ENCODE results near the gene PDE4D. TPM values are rescaled to one million over a fixed set of nuclear protein-coding genes. Genes with fewer than 3 reads are reported as not detected.

PDE4D gene
- polyA plus RNA-seq, 4 donors = 19.4 to 35.9 (median 23.1) TPM

DNA sequence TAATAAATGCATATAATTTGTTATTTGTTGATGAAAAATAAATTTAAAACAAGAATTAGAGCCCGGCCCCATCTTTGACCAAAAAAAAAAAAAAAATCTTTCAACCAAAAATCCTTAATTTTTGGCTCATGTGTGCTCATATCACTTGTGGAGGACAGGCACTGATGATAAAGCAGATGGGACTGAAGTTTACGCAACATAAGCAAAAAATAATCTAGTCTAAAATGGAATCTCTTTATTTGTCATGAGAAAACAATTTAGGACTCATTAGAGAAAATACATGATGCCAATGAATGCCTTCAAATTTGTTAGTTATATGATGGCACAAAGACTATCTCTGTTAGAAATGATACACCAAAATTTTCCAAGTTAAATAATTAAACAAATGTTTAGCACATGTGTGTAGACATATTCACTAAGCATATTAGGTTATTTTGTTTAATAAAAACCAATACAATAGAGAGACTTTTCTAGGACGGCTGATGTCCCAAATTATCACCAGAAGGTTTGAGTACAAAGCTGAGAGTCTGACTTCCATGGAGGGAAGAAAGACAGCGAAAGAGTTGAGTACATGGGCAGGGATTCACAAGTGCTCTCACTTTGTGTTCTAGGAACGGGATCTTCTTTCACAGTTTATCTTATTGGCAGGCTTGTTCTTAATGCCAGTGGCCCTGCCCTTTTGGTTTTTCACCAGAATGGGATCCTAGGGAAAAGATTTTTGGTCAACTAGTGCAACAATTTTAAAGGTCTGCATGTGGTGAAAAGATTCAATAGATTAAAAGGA, 689.2 kb downstream of the PDE4D start:
- DNase-seq (ENCODE audit: low read depth in 4 of 4, low spot score in 2 of 4) = no peak

DNA sequence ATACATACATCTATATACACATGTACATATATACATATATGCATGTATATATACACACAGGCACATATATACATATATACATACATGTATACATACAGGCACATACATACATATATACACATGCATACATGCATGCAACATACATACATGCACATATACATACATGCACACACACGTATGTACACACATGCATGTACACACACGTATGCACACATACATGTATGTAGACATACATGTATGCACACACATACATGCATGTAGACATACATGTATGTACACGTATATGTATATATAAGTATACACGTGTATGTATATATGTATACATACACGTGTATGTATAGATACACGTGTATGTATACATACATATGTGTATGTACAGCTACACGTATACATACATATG, 693.7 kb downstream of the PDE4D start:
- no peak for DNase-seq (ENCODE audit: low read depth in 4 of 4, low spot score in 2 of 4)

DNA sequence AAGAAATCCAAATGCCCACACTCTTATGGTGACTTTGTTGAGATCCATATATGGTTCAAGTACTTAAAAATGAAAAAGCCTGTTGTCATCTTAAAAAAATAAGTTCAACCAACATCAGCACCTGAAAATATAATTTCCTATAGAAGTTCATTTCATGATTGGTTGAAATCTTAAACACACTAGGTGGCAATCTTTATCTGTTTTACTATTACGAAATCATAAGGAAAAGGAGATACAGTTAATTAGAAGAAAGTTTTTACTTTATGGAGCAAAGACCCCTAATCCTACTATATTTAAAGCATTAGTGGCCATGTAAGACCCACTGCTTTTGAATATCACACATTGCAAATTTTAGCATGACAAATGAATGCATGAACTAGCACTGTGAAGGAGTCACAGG, 694.7 kb downstream of the PDE4D start:
- no peak for DNase-seq (ENCODE audit: low read depth in 4 of 4, low spot score in 2 of 4)

DNA sequence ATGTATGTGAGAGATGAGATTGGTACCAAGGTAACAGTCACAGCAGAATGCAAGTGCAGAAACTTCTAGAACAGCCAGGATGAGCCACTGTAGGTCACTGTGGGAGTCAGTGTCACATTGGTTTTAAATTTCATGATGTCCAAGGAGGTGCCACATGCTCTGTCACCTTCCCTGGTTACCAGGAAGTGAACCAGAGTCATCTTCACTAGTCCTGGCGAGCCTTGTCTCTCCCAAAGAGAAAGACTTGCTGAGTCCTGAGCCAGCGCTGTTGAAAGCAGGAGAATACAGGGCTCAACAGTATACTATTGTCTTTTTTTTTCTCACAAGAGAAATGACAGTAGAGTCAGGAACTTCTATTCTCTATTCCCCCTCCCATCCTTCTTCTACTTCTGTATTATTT, 695.2 kb downstream of the PDE4D start:
- DNase-seq (ENCODE audit: low read depth in 4 of 4, low spot score in 2 of 4) = no peak

DNA sequence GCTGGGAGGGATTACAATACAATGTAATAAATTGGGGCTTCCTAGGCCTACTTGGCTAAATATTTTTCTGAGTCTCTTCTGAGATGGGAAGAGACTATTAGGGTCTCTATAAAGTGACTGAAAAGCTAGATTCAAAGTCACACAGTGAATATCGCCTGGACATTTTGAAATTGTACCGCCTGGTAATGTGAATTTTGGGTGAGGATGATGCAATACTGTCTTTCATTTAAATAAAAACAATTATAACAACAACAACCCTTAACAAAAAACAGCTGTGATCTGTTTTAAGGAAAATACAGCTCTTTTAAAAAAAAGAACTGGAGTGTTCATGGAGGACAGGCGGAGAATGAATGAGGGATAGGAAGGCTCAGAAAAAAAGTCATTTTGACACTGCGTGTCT, 695.6 kb downstream of the PDE4D start:
- DNase-seq (ENCODE audit: low read depth in 4 of 4, low spot score in 2 of 4) = no peak

DNA sequence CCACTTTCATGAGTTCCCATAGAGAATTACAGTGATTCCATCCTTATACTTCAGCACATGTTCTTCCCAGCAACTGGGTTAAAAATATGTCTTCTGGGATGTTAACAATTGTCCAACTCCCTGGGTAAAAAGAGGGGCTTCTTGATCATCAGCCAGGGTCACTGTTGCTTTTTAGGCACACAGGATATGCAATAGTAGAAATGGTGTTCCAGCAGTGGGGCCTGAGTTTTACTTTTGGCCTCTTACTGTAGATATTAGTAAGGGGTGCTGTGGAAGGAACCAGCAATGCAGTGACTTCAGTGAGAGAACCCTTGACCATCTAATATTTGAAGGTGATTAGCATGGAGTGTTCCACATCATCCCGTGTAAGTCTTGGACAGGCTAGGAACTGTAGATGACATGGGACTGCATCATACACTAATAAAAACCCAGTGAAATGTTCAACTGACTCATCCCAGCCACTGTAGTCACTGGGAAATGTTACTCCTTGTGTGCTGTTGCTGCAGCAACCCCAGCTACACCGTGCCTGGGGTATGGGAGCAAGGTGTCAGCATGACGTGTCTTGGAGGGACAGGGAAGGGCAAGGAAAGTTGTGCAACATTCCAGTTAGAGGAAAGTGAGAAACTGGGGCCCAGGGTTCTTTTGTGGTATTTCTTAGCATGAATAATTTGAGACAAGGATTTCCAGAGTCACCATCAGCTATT, 699.8 kb downstream of the PDE4D start:
- DNase-seq (ENCODE audit: low read depth in 4 of 4, low spot score in 2 of 4) = no peak

DNA sequence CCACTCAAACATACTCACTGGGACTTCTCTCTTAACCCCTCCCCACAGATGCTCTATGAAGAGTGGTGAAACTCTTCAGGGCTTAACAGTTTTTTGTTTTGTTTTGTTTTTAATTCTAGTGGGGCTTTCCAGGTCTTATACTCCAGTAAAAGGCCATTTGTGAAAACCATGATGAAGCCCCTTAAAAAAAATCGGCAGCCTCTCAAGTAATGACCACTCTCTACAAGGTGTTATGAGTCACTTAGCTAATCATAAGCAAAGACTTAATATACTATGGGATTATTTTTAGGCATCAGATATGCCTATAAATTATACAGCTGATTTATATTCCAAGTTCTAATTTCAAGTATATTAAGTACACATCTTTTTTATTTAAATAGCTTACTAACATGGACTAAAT, 702.8 kb downstream of the PDE4D start:
- no peak for DNase-seq (ENCODE audit: low read depth in 4 of 4, low spot score in 2 of 4)

DNA sequence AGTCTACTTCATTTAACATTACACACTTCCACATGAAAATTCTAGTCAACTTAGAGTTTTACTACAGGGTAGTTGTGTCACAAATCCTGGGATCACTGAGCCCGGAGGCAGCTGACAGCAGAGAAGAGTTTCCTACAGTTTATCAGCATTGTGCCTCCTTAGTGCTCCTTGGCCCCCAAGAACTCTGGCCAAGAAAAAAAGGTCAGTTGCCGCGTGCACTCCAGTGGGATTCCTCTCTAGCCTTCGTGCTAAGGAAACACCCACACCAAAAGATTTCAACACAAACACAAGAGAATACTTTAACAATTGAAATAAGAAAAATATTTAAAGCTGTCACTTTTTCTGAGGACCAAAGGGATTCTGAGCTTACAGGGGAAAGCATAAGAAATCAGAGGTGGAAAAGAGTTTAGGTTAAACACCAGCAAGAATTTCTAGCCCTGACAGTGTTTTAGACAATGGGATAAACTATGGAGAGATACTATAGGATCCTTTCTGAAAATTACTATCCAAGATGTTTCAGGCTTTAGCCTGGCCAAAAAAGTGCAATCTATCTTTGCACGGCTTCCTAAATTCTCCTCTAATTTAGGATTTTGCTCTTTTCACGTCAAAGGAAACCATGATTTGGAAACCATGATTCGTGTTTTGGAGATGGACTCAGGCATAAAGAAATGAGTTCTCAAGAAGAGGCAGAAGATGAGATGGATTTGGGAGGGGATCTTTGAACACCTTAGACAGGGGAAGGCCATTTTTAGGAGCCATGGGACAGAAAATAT, 703.9 kb downstream of the PDE4D start:
- DNase-seq (ENCODE audit: low read depth in 4 of 4, low spot score in 2 of 4) = no peak

DNA sequence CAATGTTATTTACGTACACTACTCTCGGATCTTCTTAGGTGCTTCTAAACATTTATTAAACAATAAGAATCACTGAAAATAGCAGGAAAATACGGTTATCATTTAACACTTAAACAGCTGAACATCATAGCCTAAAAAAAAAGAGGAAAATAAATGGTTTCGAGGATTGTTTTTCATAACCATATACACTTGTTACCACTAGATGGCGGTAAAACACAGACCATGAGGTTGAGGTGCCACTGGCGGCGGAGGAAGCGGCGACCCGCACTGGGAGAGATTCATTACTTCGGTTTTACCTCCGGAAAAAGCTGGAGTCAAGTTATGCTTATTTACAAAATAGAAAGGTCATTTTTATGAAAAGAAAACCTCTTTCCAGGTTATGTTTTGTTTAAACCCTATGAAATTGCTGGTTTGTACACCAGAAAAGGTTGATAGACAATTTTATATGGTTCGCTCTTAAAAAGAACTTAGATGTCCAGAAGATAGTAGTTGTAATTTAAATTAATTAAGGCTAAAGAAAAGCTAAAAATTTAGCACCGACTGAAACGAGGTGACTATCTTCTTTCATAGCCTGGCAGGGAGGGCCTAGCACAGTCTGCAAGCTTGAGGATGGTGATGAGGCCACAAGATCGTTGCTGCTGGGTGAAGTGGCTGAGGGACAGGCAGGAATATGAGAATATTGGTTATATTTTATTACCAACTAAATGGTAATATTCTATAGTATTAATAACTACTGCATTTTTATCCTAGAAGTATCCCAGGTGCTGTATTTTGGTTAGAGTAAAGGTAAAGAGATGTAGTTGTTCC, 704.9 kb downstream of the PDE4D start:
- DNase-seq (ENCODE audit: low read depth in 4 of 4, low spot score in 2 of 4) = peak in 2 of 4 donors; percentile 51 to 58

DNA sequence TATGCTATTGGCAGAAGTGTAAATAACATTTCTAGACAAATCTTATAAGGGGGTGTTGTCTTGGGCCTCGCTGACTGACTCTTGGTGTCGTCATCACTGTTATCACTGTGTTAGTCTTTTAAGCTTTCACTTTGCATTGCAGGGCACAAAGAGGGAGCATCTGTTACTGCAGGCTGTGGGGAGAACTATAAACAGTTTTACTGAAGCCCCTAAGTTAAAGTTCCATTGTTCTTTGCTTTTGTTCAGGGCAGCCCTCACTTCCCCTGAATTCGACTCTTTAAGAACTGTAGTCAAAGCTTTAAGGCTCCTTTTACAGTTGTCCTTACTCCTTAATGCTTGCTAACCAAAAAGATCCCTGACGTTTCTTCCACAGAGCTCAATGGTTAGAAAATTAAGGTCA, 705.7 kb downstream of the PDE4D start:
- no peak for DNase-seq (ENCODE audit: low read depth in 4 of 4, low spot score in 2 of 4)

DNA sequence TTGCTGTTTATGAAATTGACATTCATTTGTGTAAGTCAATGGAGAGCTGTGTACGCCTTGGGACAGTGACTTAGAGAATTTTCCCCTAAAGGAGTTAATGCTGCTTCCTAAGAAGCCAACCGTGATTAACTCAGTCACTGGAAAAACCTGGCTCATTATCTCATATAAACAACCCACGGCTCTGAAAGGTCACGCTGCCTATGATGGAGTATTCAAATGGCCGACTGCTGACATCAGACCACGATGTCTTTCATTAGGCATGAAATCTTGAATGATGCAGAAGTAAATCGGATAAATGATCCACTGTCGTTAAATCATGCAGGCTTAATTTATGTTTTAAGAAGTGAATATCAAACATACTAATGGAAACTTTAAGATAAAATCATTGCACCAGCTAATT, 706.9 kb downstream of the PDE4D start:
- DNase-seq (ENCODE audit: low read depth in 4 of 4, low spot score in 2 of 4) = no peak

DNA sequence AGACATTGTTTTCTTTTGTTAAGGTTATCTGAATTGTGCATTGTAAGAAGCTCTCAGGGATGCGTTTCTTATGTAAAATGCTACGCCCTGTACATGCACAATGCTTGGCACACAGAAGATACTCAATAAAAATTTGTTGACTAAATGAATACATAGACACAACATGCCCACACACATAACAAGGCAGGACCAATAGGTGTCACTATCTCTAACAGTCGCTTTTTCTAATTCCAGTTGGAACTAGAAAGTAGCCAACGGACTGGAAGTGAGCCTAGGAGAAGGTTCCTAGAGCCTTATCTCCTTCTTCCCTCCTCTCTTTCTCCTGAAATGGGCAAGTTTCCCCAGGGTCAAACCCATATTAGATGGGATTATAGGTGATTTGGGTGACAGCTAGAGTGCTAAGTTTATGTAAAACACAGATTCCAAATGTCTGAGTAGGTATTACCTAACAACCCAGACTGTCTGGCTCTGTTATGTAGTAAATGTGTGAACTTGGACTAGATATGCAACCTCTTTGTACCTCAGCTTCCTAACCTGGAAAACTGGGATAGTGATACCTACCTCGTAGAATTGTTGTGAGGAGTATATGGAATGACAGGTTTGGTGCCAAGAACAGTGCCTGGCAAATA, 707.7 kb downstream of the PDE4D start:
- DNase-seq (ENCODE audit: low read depth in 4 of 4, low spot score in 2 of 4) = no peak

DNA sequence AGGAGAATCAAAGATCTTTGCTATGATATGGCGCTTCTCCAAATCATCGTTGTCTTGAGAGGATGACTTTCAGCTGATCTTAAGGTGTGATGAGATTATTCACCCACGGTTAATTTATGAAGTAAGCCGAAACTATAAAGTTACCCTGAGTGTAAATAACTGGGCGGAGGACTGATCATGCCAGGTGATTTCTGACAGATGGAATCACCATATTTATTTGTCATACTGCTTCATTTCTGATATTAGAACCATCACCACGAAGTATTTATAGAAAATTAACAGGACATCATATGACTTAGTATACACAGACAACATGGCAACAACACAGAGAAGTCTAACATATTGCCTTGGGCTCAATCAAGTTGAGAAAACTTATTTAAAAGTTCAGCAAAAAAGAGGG, 708.8 kb downstream of the PDE4D start:
- DNase-seq (ENCODE audit: low read depth in 4 of 4, low spot score in 2 of 4) = no peak

DNA sequence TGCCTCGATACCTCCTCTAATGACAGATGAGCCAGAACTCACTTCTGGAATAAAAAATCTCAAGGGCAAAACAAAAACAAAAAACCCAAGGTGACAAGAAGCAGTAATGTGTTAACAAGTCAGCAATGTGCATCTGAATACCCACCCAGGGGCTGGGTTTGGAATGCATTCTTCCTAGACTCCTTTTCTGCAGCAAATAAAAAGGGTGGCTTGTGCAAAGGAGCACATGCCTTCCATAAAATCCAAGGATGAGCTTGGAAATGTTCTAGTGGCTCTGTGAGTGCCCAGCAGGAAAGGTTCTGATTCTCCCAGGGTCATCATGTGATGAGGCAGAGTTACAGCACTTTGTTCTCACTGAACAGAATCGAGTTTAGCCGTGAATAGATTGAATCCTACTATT, 710.8 kb downstream of the PDE4D start:
- DNase-seq (ENCODE audit: low read depth in 4 of 4, low spot score in 2 of 4) = no peak

DNA sequence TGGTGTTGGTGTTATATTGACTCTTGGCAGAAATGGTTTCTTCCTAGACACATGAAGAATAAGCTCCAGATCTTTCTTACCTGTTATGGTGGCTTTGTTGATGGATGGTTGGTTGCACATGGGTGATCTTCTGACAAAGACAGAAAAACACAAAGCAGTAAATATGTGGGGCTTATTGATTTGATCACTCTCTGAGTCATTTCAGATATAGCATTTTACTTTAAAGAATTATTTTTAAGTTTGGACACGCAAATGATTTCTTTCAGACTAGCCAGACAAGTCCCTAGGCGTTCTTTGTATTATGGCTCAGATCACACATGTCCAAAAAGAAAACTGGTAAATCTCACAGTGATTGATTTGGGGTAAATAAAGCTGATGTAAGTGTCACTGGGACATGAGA, 713.0 kb downstream of the PDE4D start:
- DNase-seq (ENCODE audit: low read depth in 4 of 4, low spot score in 2 of 4) = no peak

DNA sequence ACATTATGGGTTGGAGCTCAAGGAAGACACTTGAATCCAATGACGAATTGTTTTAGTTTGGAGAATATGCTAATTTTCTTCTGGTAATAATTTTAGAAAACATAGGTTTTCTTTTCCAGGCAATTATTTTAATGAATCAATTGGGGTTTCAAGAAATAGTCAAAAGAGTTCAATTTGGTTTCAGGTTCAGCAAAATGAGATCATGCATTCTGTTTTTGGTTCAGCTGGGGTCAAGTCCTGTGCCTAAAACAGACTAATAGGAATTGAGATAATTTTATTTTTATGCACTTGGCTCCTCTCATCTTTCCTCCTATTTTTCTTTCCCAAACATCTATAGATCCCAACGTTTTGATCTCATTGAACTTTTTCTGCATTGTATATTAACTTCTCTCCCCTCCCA, 713.8 kb downstream of the PDE4D start:
- no peak for DNase-seq (ENCODE audit: low read depth in 4 of 4, low spot score in 2 of 4)

DNA sequence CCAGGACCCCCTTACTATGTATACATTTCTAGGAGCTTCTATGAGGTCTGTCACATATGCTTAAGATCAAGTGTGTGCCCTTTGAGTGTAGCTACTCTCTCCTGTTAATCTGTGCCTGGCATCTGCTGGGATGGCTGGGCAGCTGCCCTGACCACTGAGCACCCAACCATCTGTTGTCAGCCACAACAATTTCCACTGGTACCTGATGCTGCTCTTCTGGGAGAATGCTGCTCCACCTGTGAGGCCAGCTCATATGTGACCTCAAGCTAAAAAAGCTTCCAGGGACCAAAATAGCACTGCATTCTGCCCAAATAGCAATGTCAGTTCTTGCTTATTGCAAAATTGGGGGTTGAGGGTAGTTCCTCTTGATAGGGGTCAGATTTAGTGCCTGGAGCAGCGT, 715.0 kb downstream of the PDE4D start:
- no peak for DNase-seq (ENCODE audit: low read depth in 4 of 4, low spot score in 2 of 4)

DNA sequence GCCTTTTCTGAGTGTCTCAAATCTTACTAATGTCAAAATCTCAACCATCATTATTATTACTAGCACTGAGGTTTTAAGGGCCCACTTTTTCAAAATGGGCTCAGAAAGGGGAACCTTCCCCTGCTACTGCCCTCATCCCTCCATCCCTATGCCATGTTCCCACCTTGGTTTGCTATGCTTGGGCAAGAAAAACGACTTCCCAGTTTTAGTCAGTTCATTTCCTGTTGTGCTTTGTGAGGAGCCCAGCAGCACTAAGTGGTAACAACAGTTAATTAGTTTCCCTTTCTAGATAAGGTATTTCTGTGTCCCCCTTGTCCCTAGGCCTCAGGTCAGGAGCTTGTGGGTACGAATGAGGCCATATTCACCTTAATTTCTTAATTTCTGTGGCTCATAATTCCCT, 715.5 kb downstream of the PDE4D start:
- no peak for DNase-seq (ENCODE audit: low read depth in 4 of 4, low spot score in 2 of 4)

DNA sequence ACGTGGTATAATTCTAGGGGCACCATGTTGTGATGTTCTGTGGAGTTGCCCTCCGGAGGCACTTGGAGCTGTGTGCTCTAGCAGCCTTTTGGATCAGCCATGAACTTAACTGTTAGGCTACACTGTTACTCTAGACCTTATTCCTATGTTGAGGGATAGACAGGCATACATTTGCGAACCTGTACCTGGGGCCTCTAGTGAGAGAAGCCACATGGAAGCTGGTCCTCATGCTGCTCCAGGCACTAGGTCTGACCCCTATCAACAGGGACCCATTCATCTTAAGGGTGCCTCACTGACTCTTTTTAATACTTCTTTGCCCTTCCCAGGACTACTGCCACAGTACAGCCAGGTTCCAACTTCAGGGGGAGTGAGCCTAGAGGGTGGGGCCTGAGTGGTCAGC, 715.9 kb downstream of the PDE4D start:
- no peak for DNase-seq (ENCODE audit: low read depth in 4 of 4, low spot score in 2 of 4)

DNA sequence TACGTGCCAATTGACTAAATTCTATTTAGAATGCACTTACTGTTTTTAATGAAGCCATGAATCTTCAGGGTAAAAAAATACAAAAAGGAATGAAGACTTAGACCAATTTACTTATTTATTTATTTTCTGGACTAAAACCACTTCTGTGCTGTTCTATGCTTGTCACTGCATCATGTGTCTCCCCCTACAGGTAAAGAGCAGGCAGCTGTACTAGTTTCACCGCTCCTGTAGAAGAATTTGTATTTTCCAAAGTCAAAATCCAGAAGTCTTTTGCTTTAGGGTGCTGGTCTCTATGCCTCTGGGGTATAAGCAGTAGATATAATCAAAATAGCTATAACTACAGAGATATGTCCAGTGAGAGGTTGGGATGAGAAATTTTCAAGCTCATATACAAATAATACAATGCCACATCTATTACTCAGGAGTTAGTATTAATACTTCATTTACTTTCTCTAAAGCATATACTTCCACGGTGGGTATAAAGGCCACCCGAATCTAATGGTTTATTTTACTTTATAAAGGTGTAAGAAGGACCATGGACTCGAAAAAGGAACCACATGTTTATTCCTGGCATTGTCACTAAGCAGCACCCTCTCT, 719.2 kb downstream of the PDE4D start:
- DNase-seq (ENCODE audit: low read depth in 4 of 4, low spot score in 2 of 4) = peak in 2 of 4 donors; percentile 49 to 51

Measured in left renal cortex interstitium (tissue), 4 donors.